GM21381 (cell line): ENCODE measurements around the gene NAA38.
"Not testable (repeated sequence)": the region's sequence is repeated elsewhere in the genome, so short reads cannot be mapped to it uniquely, and the experiment has no call there.

Experiments used
- ATAC-seq: cut with Tn5 transposase; IDR thresholded peaks from one replicate; pipeline ENCODE4 v1.9.1; 2021; ENCODE audit warnings: mild to moderate bottlenecking, moderate library complexity; ENCODE audit not compliant: unreplicated experiment

Gene NAA38

GRCh38 chr17:7825206-7825990, 32.0 kb downstream of the NAA38 start:
- ATAC-seq: no peak

DNA sequence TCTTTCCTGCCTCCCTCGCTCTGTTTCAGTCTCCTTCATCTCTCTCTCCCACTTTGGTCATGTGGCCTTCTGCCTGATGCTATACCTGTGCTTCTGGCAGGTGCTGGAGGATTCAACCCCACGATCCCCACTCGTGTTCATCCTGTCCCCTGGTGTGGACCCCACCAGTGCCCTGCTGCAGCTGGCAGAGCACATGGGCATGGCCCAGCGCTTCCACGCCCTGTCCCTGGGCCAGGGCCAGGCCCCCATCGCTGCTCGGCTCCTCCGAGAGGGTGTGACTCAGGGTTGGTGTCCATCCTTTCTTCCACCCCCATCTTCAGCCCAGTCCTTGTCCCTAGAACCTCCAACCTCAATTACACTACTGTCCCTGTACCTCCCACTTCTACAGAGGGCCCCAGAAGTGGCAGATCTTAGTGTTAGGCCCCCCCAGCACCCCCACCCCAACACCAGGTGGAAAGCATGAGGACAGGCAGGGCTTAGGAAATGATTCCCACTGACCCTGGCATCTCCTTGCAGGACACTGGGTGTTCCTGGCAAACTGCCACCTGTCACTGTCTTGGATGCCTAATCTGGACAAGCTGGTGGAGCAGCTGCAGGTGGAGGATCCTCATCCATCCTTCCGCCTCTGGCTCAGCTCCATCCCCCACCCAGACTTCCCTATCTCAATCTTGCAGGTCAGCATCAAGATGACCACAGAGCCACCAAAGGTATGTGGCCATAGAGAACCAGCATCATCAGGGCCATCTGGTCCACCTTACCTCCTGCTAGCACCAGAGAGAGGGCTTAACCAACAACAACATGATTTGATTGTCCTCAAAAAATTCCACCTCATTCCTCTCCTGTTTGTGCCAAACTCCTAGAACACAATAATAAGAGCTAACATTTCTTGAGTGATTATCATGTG, 33.1 kb downstream of the NAA38 start:
- ATAC-seq: no peak

DNA sequence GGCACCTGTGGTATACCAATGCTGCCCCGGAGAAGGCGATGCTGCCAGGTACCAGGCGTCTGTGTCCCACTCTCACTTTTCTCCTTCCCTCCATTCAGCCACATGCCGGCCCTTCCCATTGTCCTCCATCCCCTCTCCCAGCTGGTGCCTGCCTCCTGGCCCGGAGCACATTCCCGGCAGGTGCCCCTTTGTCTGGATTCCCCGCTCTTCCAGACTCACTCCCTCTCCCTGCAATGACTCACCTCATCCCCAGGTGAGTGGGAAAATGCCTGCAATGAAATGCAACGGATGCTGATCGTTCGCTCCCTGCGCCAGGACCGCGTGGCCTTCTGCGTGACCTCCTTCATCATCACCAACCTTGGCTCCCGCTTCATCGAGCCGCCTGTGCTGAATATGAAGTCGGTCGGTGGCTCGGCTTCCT, 33.8 kb downstream of the NAA38 start:
- ATAC-seq: no peak

DNA sequence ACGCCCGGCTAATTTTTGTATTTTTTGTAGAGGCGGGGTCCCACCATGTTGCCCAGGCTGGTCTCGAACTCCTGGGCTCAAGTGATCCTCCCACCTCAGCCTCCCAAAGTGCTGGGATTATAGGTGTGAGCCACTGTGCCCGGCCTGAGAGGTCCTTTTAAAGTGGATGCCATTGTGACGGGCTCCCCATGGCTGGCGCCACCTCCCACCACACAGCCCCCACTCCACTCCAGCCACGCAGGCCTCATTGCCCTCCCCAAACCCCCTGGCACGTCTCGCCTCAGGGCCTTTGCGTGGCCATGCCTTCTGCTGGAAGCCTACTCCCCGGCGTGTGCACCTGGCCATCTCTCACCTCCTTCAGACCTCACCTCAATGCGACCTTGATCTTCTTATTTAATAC, 35.2 kb downstream of the NAA38 start:
- ATAC-seq: no peak

DNA sequence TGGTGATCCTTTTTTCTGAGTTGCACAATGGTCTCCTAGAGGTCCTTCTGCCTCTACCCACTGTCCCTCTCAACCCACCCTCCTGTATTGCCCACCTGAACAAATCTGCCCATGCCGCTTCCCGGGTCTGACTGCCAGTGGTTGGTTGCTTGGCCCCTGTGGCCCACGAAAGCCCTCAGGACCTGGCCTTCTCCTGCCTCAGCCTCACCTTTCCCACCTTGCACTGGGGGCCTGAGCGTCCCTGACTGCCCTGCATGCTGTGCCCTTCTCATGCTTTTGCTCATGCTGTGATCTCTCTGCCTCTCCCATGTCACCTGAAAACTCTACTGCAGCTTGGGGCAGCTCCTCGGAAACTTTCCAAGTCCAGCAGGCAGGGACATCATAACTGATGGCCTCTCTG, 37.1 kb downstream of the NAA38 start:
- ATAC-seq: no peak

- ATAC-seq: no peak
These were observed 38.4 kb downstream of the NAA38 start for GRCh38 chr17:7818746-7819645.

GRCh38 chr17:7818026-7818425, 39.3 kb downstream of the NAA38 start:
- no peak for ATAC-seq

GRCh38 chr17:7817643-7817964, 39.8 kb downstream of the NAA38 start:
- no peak for ATAC-seq

DNA sequence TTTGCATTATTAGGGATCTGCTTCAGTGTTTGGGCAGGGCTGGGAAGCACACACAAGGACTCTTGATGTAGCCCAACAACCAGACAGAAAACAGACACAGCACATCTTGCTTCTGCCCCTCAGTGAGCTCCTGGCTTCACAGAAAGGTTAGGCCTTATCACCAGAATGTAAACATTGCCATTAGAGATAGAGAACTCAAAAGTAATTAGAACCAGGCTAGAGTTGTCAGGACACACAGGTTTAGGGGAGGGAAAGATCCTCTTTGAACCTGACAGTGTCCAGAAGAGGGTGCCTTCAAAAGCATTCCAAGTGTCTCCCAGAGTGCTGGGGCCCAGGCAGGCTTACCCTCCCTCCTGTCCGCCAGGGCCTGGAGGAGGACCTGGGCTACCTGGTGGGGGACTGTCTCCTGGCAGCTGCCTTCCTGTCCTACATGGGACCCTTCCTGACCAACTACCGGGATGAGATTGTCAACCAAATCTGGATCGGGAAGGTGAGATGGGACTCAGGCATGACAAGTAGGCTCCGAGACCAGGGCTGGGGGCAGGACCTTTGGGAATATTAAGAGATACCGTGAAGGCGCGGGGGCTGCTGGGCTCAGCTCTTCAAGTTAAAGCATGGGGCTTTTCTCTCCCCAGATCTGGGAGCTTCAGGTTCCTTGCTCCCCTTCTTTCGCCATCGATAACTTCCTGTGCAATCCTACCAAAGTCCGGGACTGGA, 40.3 kb downstream of the NAA38 start:
- ATAC-seq: no peak

GRCh38 chr17:7814969-7815368, 42.4 kb downstream of the NAA38 start:
- no peak for ATAC-seq

GRCh38 chr17:7811251-7811650, 46.1 kb downstream of the NAA38 start:
- ATAC-seq: no peak

DNA sequence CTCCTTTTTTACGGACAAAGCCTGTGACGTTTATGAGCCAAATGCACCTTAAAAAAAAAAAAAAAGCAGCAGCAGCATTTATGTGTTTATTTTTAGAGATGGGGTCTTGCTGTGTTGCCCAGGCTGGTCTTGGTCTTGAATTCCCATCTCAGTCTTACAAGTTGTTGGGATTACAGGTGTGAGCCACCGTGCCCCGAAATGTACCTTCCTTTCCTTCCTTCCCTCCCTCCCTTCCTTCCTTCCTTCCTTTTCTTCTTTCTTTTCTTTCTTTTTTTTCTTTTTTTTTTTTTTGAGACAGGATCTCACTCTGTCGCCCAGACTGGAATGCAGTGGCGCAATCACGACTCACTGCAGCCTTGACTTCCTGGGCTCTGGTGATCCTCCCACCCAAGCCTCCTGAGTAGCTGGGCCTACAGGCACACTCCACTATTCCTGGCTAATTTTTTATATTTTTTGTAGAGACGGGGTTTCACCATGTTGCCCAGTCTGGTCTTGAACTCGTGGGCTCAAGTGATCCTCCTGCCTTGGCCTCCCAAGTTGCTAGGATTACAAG, 47.5 kb downstream of the NAA38 start:
- not testable (repeated sequence) for ATAC-seq

- ATAC-seq: no peak
These were observed 48.1 kb downstream of the NAA38 start for GRCh38 chr17:7809086-7809790.

DNA sequence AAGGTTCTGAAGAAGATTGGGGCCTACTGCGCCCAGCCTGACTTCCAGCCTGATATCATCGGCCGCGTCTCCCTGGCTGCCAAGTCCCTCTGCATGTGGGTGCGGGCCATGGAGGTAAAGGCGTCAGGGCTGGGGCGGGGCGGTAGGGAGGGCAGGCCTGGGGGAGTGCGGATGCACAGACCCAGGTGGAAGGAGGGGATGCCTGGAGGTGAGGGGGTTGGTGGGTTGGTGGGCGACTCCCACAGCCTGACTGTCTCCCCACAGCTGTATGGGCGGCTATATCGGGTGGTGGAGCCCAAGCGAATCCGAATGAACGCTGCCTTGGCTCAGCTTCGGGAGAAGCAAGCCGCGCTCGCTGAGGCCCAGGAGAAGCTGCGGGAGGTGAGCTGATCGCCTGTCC, 50.2 kb downstream of the NAA38 start:
- no peak for ATAC-seq
